Measurements from ENCODE around the gene PLXNA2. TPM values are rescaled to one million over a fixed set of nuclear protein-coding genes. Genes with fewer than 3 reads are reported as not detected.

Gene PLXNA2
- total RNA-seq, 2 experiments from 2014 or later: 0.23 TPM; not detected in 1

DNA sequence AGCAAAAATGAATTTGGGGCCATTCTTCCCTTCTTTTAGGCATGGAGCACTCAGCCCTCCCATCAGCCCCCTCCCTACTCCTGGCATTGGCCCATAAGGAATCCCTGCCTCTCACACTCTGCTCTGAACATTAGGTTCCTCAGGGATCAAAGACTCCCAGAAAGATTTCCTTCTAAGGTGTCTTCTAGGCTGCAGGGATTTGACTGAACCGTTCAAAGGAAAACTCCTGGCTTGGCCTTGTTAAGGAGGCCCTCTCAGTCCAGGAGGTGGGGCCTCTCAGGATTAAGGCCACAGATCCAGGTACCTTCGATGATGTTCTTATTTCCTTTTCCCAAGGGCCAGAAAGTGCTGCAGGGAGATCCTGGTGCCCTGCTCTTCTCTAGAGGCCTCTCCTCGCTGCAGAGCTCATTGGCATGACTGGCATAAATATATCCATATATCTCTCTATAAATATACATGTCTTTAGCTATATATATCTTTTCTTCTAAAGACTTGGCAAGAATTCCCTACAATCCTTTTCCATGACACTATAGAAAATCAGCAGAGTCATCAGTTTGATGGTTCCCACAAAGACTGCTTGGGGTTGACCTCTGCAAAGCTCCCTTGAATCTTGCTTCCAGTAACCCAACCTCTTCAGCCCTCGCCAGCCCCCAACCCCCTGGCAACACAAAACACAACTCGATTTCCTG, 59.1 kb downstream of the PLXNA2 start:
- intact Hi-C loops (cut with micrococcal nuclease; ENCODE audit: unreplicated experiment): no loop called here
- Histone ChIP-seq H3K79me2 (ENCODE audit: insufficient read depth, low read depth, low read length) (no peaks in the 10 kb centered on the region), H2AFZ (ENCODE audit: low read length) (no peak overlapping the region), H3K36me3 (ENCODE audit: insufficient read depth, low read length) (no peaks in the 10 kb centered on the region), H3K4me3 (ENCODE audit: low read depth, low read length, poor library complexity, severe bottlenecking) (no peak overlapping the region), H3K9me3 (ENCODE audit: low read length) (no peaks in the 10 kb centered on the region), H3K27ac (ENCODE audit: low read depth, low read length, poor library complexity, severe bottlenecking) (no peak overlapping the region), H3K4me2 (ENCODE audit: low read length) (no peak overlapping the region), H4K20me1 (ENCODE audit: insufficient read depth, low read length) (no peaks in the 10 kb centered on the region), H3K4me1 (ENCODE audit: insufficient read depth, low read length, poor library complexity, severe bottlenecking) (no peaks in the 10 kb centered on the region), H3K9me2 (ENCODE audit: insufficient read depth, low read length) (no peaks in the 10 kb centered on the region)
- POLR2A ChIA-PET: interaction anchor here (0.6 to 0.9 kb wide), 4 partner anchors 8 to 259 kb away, joined by 3 to 7 read pairs (median 4); no protein-coding TSS in a partner anchor
- no TSS peak for BruUV-seq (replicated peaks)
- CTCF ChIA-PET (ENCODE audit: unreplicated experiment): no interaction called here
- TF ChIP-seq, protein P1, sequence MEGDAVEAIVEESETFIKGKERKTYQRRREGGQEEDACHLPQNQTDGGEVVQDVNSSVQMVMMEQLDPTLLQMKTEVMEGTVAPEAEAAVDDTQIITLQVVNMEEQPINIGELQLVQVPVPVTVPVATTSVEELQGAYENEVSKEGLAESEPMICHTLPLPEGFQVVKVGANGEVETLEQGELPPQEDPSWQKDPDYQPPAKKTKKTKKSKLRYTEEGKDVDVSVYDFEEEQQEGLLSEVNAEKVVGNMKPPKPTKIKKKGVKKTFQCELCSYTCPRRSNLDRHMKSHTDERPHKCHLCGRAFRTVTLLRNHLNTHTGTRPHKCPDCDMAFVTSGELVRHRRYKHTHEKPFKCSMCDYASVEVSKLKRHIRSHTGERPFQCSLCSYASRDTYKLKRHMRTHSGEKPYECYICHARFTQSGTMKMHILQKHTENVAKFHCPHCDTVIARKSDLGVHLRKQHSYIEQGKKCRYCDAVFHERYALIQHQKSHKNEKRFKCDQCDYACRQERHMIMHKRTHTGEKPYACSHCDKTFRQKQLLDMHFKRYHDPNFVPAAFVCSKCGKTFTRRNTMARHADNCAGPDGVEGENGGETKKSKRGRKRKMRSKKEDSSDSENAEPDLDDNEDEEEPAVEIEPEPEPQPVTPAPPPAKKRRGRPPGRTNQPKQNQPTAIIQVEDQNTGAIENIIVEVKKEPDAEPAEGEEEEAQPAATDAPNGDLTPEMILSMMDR (conservative IDR thresholded peaks at IDR 0.05; ENCODE audit: low read length): no peak
- no peak for TF ChIP-seq EZH2phosphoT487 (IDR thresholded peaks at IDR 0.05; ENCODE audit: borderline replicate concordance, low read depth, low read length)
- no peak for DNase-seq (ENCODE audit: low spot score)

DNA sequence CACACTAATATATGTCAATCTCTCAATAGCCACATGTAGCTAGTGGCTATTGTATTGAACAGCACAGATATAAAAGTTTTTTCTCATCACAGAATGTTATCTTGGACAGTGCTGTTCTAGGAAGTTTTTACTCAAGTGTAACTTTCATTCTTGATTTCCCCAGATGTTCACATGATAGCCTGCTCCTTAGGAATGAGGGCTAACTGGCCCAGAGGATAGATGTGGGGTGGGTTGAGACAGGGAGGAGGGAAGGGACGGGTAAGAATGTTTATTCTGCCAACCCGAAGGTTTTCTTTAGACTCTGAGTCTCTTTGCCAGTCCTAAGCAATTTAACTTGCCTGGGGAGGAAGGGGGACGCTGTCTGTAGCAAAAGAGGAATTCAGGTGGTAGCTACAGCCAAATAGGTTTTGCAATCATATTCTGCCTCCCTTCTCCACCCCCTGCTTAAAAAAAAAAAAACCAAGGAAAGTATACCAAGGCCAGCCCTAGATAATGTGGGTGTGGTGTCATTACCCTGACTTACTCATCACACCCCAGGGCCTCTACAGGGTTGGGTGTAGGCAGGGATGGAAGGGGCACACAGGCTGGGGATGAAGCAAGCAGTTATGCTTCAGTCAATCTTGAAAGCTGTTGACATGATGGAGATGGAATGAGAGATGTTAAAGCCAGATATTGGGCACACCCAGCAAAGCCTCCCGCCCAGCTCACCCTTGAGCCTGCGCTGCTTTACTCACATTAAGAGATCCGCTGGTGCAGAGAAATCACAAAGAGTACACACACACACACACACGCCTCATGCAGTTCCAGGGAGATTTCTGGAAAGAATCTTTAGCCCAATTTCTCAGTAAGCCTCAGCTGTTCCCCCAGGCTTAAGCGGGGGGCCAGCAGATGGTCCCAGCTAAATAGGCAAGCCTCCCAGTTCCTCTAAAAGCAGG, 59.9 kb downstream of the PLXNA2 start:
- Histone ChIP-seq H3K79me2 (ENCODE audit: insufficient read depth, low read depth, low read length) (no peaks in the 10 kb centered on the region), H3K4me3 (ENCODE audit: low read depth, low read length, poor library complexity, severe bottlenecking) (no peak overlapping the region), H3K9me3 (ENCODE audit: low read length) (no peaks in the 10 kb centered on the region), H3K36me3 (ENCODE audit: insufficient read depth, low read length) (no peaks in the 10 kb centered on the region), H3K27ac (ENCODE audit: low read depth, low read length, poor library complexity, severe bottlenecking) (no peak overlapping the region), H3K9me2 (ENCODE audit: insufficient read depth, low read length) (no peaks in the 10 kb centered on the region), H4K20me1 (ENCODE audit: insufficient read depth, low read length) (no peaks in the 10 kb centered on the region), H2AFZ (ENCODE audit: low read length) (no peak overlapping the region), H3K4me1 (ENCODE audit: insufficient read depth, low read length, poor library complexity, severe bottlenecking) (no peaks in the 10 kb centered on the region), H3K4me2 (ENCODE audit: low read length) (no peak overlapping the region)
- intact Hi-C loops (cut with micrococcal nuclease; ENCODE audit: unreplicated experiment): no loop called here
- BruUV-seq (replicated peaks): no TSS peak
- DNase-seq (ENCODE audit: low spot score): no peak
- TF ChIP-seq, protein P1 (conservative IDR thresholded peaks at IDR 0.05; ENCODE audit: low read length): no peak
- no peak for TF ChIP-seq EZH2phosphoT487 (IDR thresholded peaks at IDR 0.05; ENCODE audit: borderline replicate concordance, low read depth, low read length)
- CTCF ChIA-PET (ENCODE audit: unreplicated experiment): no interaction called here
- POLR2A ChIA-PET: no interaction called here

All from OCI-LY7 (cell line).